ENCODE results near the gene TEDDM1.

Gene TEDDM1

DNA sequence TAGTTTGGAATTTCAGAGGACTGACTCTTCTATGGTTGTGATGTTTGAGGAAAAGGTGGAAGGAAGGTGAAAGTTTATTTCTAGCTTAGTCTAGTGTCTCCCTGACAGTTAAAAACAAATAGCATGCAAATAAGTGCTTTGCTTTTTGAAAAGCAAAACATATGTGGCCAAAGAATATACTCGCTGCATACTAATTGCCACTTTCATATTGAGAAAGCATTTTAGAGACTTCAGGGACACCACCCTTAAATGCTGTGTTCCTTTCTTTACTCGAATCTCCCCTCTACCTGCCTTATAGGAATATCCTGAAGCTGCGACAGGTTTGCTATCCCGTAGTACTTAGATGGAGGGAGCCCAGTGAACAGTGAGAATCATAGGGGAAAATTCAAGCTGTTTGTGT, 32.1 kb downstream of the TEDDM1 start:
- no peak overlapping the region for H3K4me2 ChIP-seq (ENCODE audit: insufficient read depth, low read length)

GRCh38 chr1:182367926-182368325, 32.5 kb downstream of the TEDDM1 start:
- ATAC-seq (ENCODE audit: insufficient read depth, low read depth) (no peak), DNase-seq (no peak)
- no peaks in the 10 kb centered on the region for H3K36me3 ChIP-seq (ENCODE audit: insufficient read depth, low read length)
- H2AFZ ChIP-seq (ENCODE audit: low read depth, low read length) = no peak overlapping the region
- H3K4me3 ChIP-seq (ENCODE audit: low read depth in 1 of 2, low read length in 2 of 2) = no peak overlapping the region
- no peaks in the 10 kb centered on the region for H3K27me3 ChIP-seq (ENCODE audit: insufficient read depth, low read length, poor library complexity)
- no peak for TF ChIP-seq EZH2 (IDR thresholded peaks at IDR 0.05; ENCODE audit: borderline replicate concordance, low read depth, low read length, severe bottlenecking)
- TF ChIP-seq, protein P1, sequence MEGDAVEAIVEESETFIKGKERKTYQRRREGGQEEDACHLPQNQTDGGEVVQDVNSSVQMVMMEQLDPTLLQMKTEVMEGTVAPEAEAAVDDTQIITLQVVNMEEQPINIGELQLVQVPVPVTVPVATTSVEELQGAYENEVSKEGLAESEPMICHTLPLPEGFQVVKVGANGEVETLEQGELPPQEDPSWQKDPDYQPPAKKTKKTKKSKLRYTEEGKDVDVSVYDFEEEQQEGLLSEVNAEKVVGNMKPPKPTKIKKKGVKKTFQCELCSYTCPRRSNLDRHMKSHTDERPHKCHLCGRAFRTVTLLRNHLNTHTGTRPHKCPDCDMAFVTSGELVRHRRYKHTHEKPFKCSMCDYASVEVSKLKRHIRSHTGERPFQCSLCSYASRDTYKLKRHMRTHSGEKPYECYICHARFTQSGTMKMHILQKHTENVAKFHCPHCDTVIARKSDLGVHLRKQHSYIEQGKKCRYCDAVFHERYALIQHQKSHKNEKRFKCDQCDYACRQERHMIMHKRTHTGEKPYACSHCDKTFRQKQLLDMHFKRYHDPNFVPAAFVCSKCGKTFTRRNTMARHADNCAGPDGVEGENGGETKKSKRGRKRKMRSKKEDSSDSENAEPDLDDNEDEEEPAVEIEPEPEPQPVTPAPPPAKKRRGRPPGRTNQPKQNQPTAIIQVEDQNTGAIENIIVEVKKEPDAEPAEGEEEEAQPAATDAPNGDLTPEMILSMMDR (IDR thresholded peaks at IDR 0.05; ENCODE audit: borderline replicate concordance, extremely low read depth, low read length, poor library complexity, severe bottlenecking) = no peak
- no peak overlapping the region for H3K9ac ChIP-seq (ENCODE audit: low read depth, low read length)
- no peak overlapping the region for H3K4me2 ChIP-seq (ENCODE audit: insufficient read depth, low read length)
- H3K4me1 ChIP-seq (ENCODE audit: insufficient read depth, low read length) = no peaks in the 10 kb centered on the region
- no peak overlapping the region for H3K27ac ChIP-seq (ENCODE audit: low read length)
- H4K20me1 ChIP-seq (ENCODE audit: insufficient read depth, low read length) = no peaks in the 10 kb centered on the region
- no peaks in the 10 kb centered on the region for H3K9me3 ChIP-seq (ENCODE audit: insufficient read depth, low read length, severe bottlenecking)
- H3K79me2 ChIP-seq (ENCODE audit: insufficient read depth, low read length) = no peaks in the 10 kb centered on the region

More for the DNA sequence above, 32.1 kb downstream of the TEDDM1 start:
- Histone ChIP-seq H3K4me3 (ENCODE audit: low read depth in 1 of 2, low read length in 2 of 2) (no peak overlapping the region), H3K79me2 (ENCODE audit: insufficient read depth, low read length) (no peaks in the 10 kb centered on the region), H3K9ac (ENCODE audit: low read depth, low read length) (no peak overlapping the region), H3K36me3 (ENCODE audit: insufficient read depth, low read length) (no peaks in the 10 kb centered on the region), H3K27ac (ENCODE audit: low read length) (no peak overlapping the region), H3K9me3 (ENCODE audit: insufficient read depth, low read length, severe bottlenecking) (no peaks in the 10 kb centered on the region), H2AFZ (ENCODE audit: low read depth, low read length) (no peak overlapping the region), H3K27me3 (ENCODE audit: insufficient read depth, low read length, poor library complexity) (no peaks in the 10 kb centered on the region), H4K20me1 (ENCODE audit: insufficient read depth, low read length) (no peaks in the 10 kb centered on the region), H3K4me1 (ENCODE audit: insufficient read depth, low read length) (no peaks in the 10 kb centered on the region)
- ATAC-seq (ENCODE audit: insufficient read depth, low read depth) = no peak
- TF ChIP-seq EZH2 (IDR thresholded peaks at IDR 0.05; ENCODE audit: borderline replicate concordance, low read depth, low read length, severe bottlenecking) = no peak
- TF ChIP-seq, protein P1 (IDR thresholded peaks at IDR 0.05; ENCODE audit: borderline replicate concordance, extremely low read depth, low read length, poor library complexity, severe bottlenecking) = no peak
- DNase-seq = no peak

DNA sequence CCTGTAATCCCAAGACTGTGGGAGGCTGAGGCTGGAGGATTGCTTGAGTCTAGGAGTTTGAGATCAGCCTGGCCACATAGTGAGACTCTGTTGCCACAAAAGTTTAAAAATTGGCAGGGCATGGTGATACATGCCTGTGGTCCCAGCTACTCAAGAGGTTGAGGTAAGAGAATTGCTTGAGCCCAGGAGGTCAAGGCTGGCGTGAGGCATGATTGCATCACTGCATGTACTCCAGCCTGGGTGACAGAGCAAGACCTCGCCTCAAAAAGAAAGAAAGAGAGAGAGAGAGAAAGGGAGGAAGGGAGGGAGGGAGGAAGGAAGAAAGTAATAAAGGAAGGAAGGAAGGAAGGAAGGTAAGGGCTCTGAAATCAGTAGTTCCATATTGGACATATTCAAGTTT, 33.9 kb downstream of the TEDDM1 start:
- no peak overlapping the region for H3K27ac ChIP-seq (ENCODE audit: low read length)
- DNase-seq (no peak), ATAC-seq (ENCODE audit: insufficient read depth, low read depth) (no peak)
- no peaks in the 10 kb centered on the region for H3K9me3 ChIP-seq (ENCODE audit: insufficient read depth, low read length, severe bottlenecking)
- no peaks in the 10 kb centered on the region for H3K79me2 ChIP-seq (ENCODE audit: insufficient read depth, low read length)
- TF ChIP-seq, protein P1 (IDR thresholded peaks at IDR 0.05; ENCODE audit: borderline replicate concordance, extremely low read depth, low read length, poor library complexity, severe bottlenecking) = no peak
- no peak for TF ChIP-seq EZH2 (IDR thresholded peaks at IDR 0.05; ENCODE audit: borderline replicate concordance, low read depth, low read length, severe bottlenecking)
- no peak overlapping the region for H3K9ac ChIP-seq (ENCODE audit: low read depth, low read length)
- no peaks in the 10 kb centered on the region for H4K20me1 ChIP-seq (ENCODE audit: insufficient read depth, low read length)
- no peaks in the 10 kb centered on the region for H3K27me3 ChIP-seq (ENCODE audit: insufficient read depth, low read length, poor library complexity)
- H3K36me3 ChIP-seq (ENCODE audit: insufficient read depth, low read length) = no peaks in the 10 kb centered on the region
- H2AFZ ChIP-seq (ENCODE audit: low read depth, low read length) = no peak overlapping the region
- no peak overlapping the region for H3K4me2 ChIP-seq (ENCODE audit: insufficient read depth, low read length)
- H3K4me1 ChIP-seq (ENCODE audit: insufficient read depth, low read length) = no peaks in the 10 kb centered on the region
- H3K4me3 ChIP-seq (ENCODE audit: low read depth in 1 of 2, low read length in 2 of 2) = no peak overlapping the region

- no peak overlapping the region for H3K4me3 ChIP-seq (ENCODE audit: low read depth in 1 of 2, low read length in 2 of 2)
- no peak overlapping the region for H3K4me2 ChIP-seq (ENCODE audit: insufficient read depth, low read length)
- H3K9ac ChIP-seq (ENCODE audit: low read depth, low read length) = no peak overlapping the region
- ATAC-seq (ENCODE audit: insufficient read depth, low read depth) (no peak), DNase-seq (no peak)
- no peak overlapping the region for H2AFZ ChIP-seq (ENCODE audit: low read depth, low read length)
- no peaks in the 10 kb centered on the region for H3K36me3 ChIP-seq (ENCODE audit: insufficient read depth, low read length)
- H3K79me2 ChIP-seq (ENCODE audit: insufficient read depth, low read length) = no peaks in the 10 kb centered on the region
- no peaks in the 10 kb centered on the region for H3K4me1 ChIP-seq (ENCODE audit: insufficient read depth, low read length)
- no peaks in the 10 kb centered on the region for H3K27me3 ChIP-seq (ENCODE audit: insufficient read depth, low read length, poor library complexity)
- H3K27ac ChIP-seq (ENCODE audit: low read length) = no peak overlapping the region
- H4K20me1 ChIP-seq (ENCODE audit: insufficient read depth, low read length) = no peaks in the 10 kb centered on the region
- no peak for TF ChIP-seq EZH2 (IDR thresholded peaks at IDR 0.05; ENCODE audit: borderline replicate concordance, low read depth, low read length, severe bottlenecking)
- TF ChIP-seq, protein P1 (IDR thresholded peaks at IDR 0.05; ENCODE audit: borderline replicate concordance, extremely low read depth, low read length, poor library complexity, severe bottlenecking) = no peak
- no peaks in the 10 kb centered on the region for H3K9me3 ChIP-seq (ENCODE audit: insufficient read depth, low read length, severe bottlenecking)
Observed at GRCh38 chr1:182359645-182360044, 40.8 kb downstream of the TEDDM1 start.
